GM10266 (cell line): Measurements from ENCODE around the gene TRAF2.

ENCODE experiments used
- DNase-seq: peaks from one replicate; pipeline ENCODE4 v3.0.0; 2012; ENCODE audit errors: extremely low spot score
- CTCF ChIP-seq: IDR thresholded peaks from 2 replicates; pipeline ENCODE4 v1.5.1; 2012; ENCODE audit warnings: mild to moderate bottlenecking, low read depth; ENCODE audit not compliant: control insufficient read depth, insufficient read depth; ENCODE audit errors: missing control alignments

TRAF2 gene

GRCh38 chr9:136888454-136888853, 2.1 kb downstream of the TRAF2 start:
- no peak for TF ChIP-seq CTCF
- DNase-seq: peak; percentile 19

GRCh38 chr9:136889858-136890257, 3.5 kb downstream of the TRAF2 start:
- DNase-seq: no peak
- no peak for TF ChIP-seq CTCF

- DNase-seq: no peak
- TF ChIP-seq CTCF: no peak
Observed at GRCh38 chr9:136890661-136891060, 4.3 kb downstream of the TRAF2 start.

GRCh38 chr9:136896027-136896426, 9.7 kb downstream of the TRAF2 start:
- no peak for TF ChIP-seq CTCF
- no peak for DNase-seq

- no peak for TF ChIP-seq CTCF
- no peak for DNase-seq
Observed at GRCh38 chr9:136898483-136899100, 12.3 kb downstream of the TRAF2 start.

- TF ChIP-seq CTCF: peak; percentile 31
- peak; percentile 64 for DNase-seq
Observed at GRCh38 chr9:136899196-136899595, 12.9 kb downstream of the TRAF2 start.

GRCh38 chr9:136900556-136900955, 14.2 kb downstream of the TRAF2 start:
- no peak for TF ChIP-seq CTCF
- no peak for DNase-seq
